WTC11 (cell line): ENCODE results near the gene CLSTN2. TPM values are rescaled to one million over a fixed set of nuclear protein-coding genes. Genes with fewer than 3 reads are reported as not detected.

Experiments used
- ATAC-seq: fragments of 200-7000 bp; cut with Tn5 transposase; 2 replicates; pipeline ENCODE4 v1.10.0; 2021; ENCODE audit warnings: mild to moderate bottlenecking, moderate library complexity
- CTCF ChIA-PET: fragments of 300-600 bp; sonication (Branson Sonifier 250); formaldehyde crosslinking; loops from one replicate; lab custom pipeline; 2021; ENCODE audit warnings: antibody characterized with exemption; lab: Charles Lee
- POLR2A ChIA-PET: fragments of 350-600 bp; sonication (Branson Sonifier 250); formaldehyde crosslinking; loops from one replicate; lab custom pipeline; 2021; ENCODE audit warnings: antibody characterized with exemption; lab: Charles Lee
- DNase-seq: peaks from one replicate; pipeline ENCODE4 v3.0.0; 2021; ENCODE audit warnings: low spot score
- H3K27ac Mint-ChIP-seq: 2 replicates; pipeline ENCODE4 v1.8.0; 2021; ENCODE audit warnings: mixed read lengths
- H3K27me3 Mint-ChIP-seq: 2 replicates; pipeline ENCODE4 v1.8.0; 2021; ENCODE audit warnings: low read depth, mild to moderate bottlenecking, moderate library complexity, mixed read lengths
- H3K36me3 Mint-ChIP-seq: 2 replicates; pipeline ENCODE4 v1.8.0; 2021; ENCODE audit warnings: mixed read lengths
- H3K4me1 Mint-ChIP-seq: 2 replicates; pipeline ENCODE4 v1.8.0; 2022; ENCODE audit warnings: mixed read lengths
- H3K4me3 Mint-ChIP-seq: 2 replicates; pipeline ENCODE4 v1.8.0; 2021; ENCODE audit warnings: mild to moderate bottlenecking, moderate library complexity, mixed read lengths
- H3K9me3 Mint-ChIP-seq: 2 replicates; pipeline ENCODE4 v1.8.0; 2021; ENCODE audit warnings: mixed read lengths
- CREB1 ChIP-seq: sonication (generic); formaldehyde crosslinking; IDR thresholded peaks from 2 replicates; pipeline ENCODE4 v1.8.0; 2023; ENCODE audit warnings: mild to moderate bottlenecking, missing genetic modification reagents
- FOXJ3 ChIP-seq: sonication (generic); formaldehyde crosslinking; IDR thresholded peaks from 2 replicates; pipeline ENCODE4 v1.9.0; 2021; ENCODE audit warnings: missing genetic modification reagents, mild to moderate bottlenecking, borderline replicate concordance
- HMGXB4 ChIP-seq: sonication (generic); formaldehyde crosslinking; IDR thresholded peaks from 2 replicates; pipeline ENCODE4 v1.8.1; 2023; ENCODE audit warnings: mild to moderate bottlenecking, moderate library complexity, missing genetic modification reagents
- JAZF1 ChIP-seq: fragments of 250-450 bp; sonication (Bioruptor Pico); IDR thresholded peaks from 2 replicates; pipeline ENCODE4 v1.9.0; 2021; ENCODE audit warnings: moderate library complexity, mild to moderate bottlenecking, inconsistent platforms
- NFATC4 ChIP-seq: fragments of 250-450 bp; sonication (Bioruptor Pico); IDR thresholded peaks from 2 replicates; pipeline ENCODE4 v1.9.0; 2021; ENCODE audit warnings: mild to moderate bottlenecking
- NR1H2 ChIP-seq: sonication (generic); formaldehyde crosslinking; IDR thresholded peaks from 2 replicates; pipeline ENCODE4 v1.9.0; 2021; ENCODE audit warnings: mild to moderate bottlenecking, moderate library complexity, missing genetic modification reagents
- OVOL2 ChIP-seq: fragments of 250-450 bp; sonication (Bioruptor Pico); IDR thresholded peaks from 2 replicates; pipeline ENCODE4 v1.9.0; 2021; ENCODE audit warnings: mild to moderate bottlenecking, borderline replicate concordance
- SOX15 ChIP-seq: fragments of 250-450 bp; sonication (Bioruptor Pico); IDR thresholded peaks from 2 replicates; pipeline ENCODE4 v1.9.0; 2021; ENCODE audit warnings: mild to moderate bottlenecking
- TCF7 ChIP-seq: sonication (generic); formaldehyde crosslinking; IDR thresholded peaks from 2 replicates; pipeline ENCODE4 v1.8.0; 2022; ENCODE audit warnings: mild to moderate bottlenecking, low read depth, missing genetic modification reagents, moderate library complexity
- TP53 ChIP-seq: sonication (generic); formaldehyde crosslinking; IDR thresholded peaks from 2 replicates; pipeline ENCODE4 v1.8.1; 2023; ENCODE audit warnings: mild to moderate bottlenecking, missing genetic modification reagents
- ZNF219 ChIP-seq: sonication (generic); formaldehyde crosslinking; IDR thresholded peaks from 2 replicates; pipeline ENCODE4 v1.8.0; 2023; ENCODE audit warnings: missing genetic modification reagents, mild to moderate bottlenecking, borderline replicate concordance
- ZNF232 ChIP-seq: sonication (generic); formaldehyde crosslinking; IDR thresholded peaks from 2 replicates; pipeline ENCODE4 v1.8.0; 2022; ENCODE audit warnings: mild to moderate bottlenecking, missing genetic modification reagents
- ZSCAN18 ChIP-seq: fragments of 250-450 bp; sonication (Bioruptor Pico); IDR thresholded peaks from 2 replicates; pipeline ENCODE4 v2.1.2; 2022; ENCODE audit warnings: mild to moderate bottlenecking, moderate library complexity
- total RNA-seq: library from RNA; stranded (reverse); gene quantifications from 3 replicates; pipeline ENCODE4 v1.2.3, GENCODE V29; 2021
- TF ChIP-seq, protein P1 (sequence below): sonication (generic); formaldehyde crosslinking; IDR thresholded peaks from 2 replicates; pipeline ENCODE4 v1.8.0; 2023; ENCODE audit warnings: mild to moderate bottlenecking, missing genetic modification reagents
- TF ChIP-seq, protein P2 (sequence below): sonication (generic); formaldehyde crosslinking; IDR thresholded peaks from 2 replicates; pipeline ENCODE4 v1.8.1; 2022; ENCODE audit warnings: low read depth, missing genetic modification reagents, borderline replicate concordance
- TF ChIP-seq, protein P3 (sequence below): sonication (generic); formaldehyde crosslinking; IDR thresholded peaks from 2 replicates; pipeline ENCODE4 v1.8.0; 2023; ENCODE audit warnings: missing genetic modification reagents
- TF ChIP-seq, protein P4 (sequence below): sonication (generic); formaldehyde crosslinking; conservative IDR thresholded peaks from 2 replicates; pipeline ENCODE4 v1.8.1; 2022; ENCODE audit warnings: mild to moderate bottlenecking, missing genetic modification reagents

Gene CLSTN2
- total RNA-seq, 1 experiment from 2014 or later, result 0.35 TPM

- TF ChIP-seq, protein P1, sequence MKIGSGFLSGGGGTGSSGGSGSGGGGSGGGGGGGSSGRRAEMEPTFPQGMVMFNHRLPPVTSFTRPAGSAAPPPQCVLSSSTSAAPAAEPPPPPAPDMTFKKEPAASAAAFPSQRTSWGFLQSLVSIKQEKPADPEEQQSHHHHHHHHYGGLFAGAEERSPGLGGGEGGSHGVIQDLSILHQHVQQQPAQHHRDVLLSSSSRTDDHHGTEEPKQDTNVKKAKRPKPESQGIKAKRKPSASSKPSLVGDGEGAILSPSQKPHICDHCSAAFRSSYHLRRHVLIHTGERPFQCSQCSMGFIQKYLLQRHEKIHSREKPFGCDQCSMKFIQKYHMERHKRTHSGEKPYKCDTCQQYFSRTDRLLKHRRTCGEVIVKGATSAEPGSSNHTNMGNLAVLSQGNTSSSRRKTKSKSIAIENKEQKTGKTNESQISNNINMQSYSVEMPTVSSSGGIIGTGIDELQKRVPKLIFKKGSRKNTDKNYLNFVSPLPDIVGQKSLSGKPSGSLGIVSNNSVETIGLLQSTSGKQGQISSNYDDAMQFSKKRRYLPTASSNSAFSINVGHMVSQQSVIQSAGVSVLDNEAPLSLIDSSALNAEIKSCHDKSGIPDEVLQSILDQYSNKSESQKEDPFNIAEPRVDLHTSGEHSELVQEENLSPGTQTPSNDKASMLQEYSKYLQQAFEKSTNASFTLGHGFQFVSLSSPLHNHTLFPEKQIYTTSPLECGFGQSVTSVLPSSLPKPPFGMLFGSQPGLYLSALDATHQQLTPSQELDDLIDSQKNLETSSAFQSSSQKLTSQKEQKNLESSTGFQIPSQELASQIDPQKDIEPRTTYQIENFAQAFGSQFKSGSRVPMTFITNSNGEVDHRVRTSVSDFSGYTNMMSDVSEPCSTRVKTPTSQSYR (CRISPR knock-in tag), result no peak
- TF ChIP-seq TCF7 (no peak), FOXJ3 (no peak), ZNF219 (no peak), ZNF232 (CRISPR knock-in tag) (no peak), NR1H2 (CRISPR knock-in tag) (no peak)
Measured at GRCh38 chr3:140298569-140299070, 363.6 kb downstream of the CLSTN2 start (continued).

DNA sequence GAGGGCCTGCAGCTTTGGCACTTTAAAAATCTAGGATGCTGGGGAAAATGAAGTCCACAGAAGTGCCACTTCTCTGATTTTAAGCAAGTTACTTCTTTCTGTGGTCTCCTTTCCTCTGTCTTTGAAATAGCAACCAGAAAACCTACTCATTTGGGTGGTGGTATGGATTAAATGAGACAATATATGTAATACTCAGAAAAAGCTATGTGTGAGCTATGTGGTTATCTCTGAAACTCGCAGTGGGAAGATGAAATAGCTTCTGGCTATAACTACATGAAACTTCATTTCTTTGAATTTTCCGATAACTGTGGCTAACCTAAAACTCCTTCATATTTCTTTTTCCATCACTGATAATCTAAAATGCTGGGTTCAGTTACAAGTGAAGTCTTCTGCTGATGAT is 368.9 kb downstream of the CLSTN2 start:
- H3K4me1 Mint-ChIP-seq, result peaks cover 35% of the 10 kb centered on the region
- ChIA-PET CTCF (no interaction called here), POLR2A (no interaction called here)
- H3K27ac Mint-ChIP-seq, result no peak overlapping the region
- peaks cover 10% of the 10 kb centered on the region for H3K36me3 Mint-ChIP-seq
- ATAC-seq (no peak), DNase-seq (no peak)
- TF ChIP-seq, protein P2, sequence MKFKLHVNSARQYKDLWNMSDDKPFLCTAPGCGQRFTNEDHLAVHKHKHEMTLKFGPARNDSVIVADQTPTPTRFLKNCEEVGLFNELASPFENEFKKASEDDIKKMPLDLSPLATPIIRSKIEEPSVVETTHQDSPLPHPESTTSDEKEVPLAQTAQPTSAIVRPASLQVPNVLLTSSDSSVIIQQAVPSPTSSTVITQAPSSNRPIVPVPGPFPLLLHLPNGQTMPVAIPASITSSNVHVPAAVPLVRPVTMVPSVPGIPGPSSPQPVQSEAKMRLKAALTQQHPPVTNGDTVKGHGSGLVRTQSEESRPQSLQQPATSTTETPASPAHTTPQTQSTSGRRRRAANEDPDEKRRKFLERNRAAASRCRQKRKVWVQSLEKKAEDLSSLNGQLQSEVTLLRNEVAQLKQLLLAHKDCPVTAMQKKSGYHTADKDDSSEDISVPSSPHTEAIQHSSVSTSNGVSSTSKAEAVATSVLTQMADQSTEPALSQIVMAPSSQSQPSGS (CRISPR knock-in tag), result no peak
- TF ChIP-seq JAZF1 (CRISPR knock-in tag) (no peak), SOX15 (CRISPR knock-in tag) (no peak), HMGXB4 (CRISPR knock-in tag) (no peak), ZSCAN18 (CRISPR knock-in tag) (no peak), OVOL2 (no peak), TP53 (CRISPR knock-in tag) (no peak), NFATC4 (CRISPR knock-in tag) (no peak), CREB1 (CRISPR knock-in tag) (no peak)
- TF ChIP-seq, protein P3, sequence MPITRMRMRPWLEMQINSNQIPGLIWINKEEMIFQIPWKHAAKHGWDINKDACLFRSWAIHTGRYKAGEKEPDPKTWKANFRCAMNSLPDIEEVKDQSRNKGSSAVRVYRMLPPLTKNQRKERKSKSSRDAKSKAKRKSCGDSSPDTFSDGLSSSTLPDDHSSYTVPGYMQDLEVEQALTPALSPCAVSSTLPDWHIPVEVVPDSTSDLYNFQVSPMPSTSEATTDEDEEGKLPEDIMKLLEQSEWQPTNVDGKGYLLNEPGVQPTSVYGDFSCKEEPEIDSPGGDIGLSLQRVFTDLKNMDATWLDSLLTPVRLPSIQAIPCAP, result no peak
- TF ChIP-seq, protein P4, sequence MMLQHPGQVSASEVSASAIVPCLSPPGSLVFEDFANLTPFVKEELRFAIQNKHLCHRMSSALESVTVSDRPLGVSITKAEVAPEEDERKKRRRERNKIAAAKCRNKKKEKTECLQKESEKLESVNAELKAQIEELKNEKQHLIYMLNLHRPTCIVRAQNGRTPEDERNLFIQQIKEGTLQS, result no peak
- H3K9me3 Mint-ChIP-seq, result peaks cover 10% of the 10 kb centered on the region
- H3K4me3 Mint-ChIP-seq, result no peak overlapping the region
- H3K27me3 Mint-ChIP-seq, result no peaks in the 10 kb centered on the region; the same call in 1 of the 2 replicates
